Astrocyte (in vitro differentiated cells and primary cell): ENCODE data around the gene OR2AE1. TPM values are rescaled to one million over a fixed set of nuclear protein-coding genes. Genes with fewer than 3 reads are reported as not detected.
A peak's percentile ranks its signal among the peaks of the same experiment; 100 is the strongest.

Experiments used
- DNase-seq: peaks from one replicate; pipeline ENCODE4 v3.0.0-alpha.2; 2010; ENCODE audit warnings: low read depth
- FAIRE-seq: peaks from 2 replicates; lab custom pipeline; 2011; peaks lifted over from hg19 to GRCh38; lab: Jason Lieb, UNC
- H2AFZ ChIP-seq: 2 replicates; pipeline ENCODE4 v1.6.0; 2012; ENCODE audit warnings: low read depth, low read length, inconsistent platforms
- H3K27ac ChIP-seq: 2 replicates; pipeline ENCODE4 v1.5.1; 2011; ENCODE audit warnings: low read depth, low read length, inconsistent platforms
- H3K27me3 ChIP-seq: 2 replicates; pipeline ENCODE4 v1.6.0; 2011; ENCODE audit warnings: low read length, inconsistent platforms; ENCODE audit not compliant: insufficient read depth
- H3K36me3 ChIP-seq: 2 replicates; pipeline ENCODE4 v1.5.1; 2011; ENCODE audit warnings: low read length, inconsistent platforms; ENCODE audit not compliant: insufficient read depth
- H3K4me1 ChIP-seq: 2 replicates; pipeline ENCODE4 v1.5.1; 2011; ENCODE audit warnings: low read length, inconsistent platforms; ENCODE audit not compliant: insufficient read depth
- H3K4me2 ChIP-seq: 2 replicates; pipeline ENCODE4 v1.6.0; 2012; ENCODE audit warnings: low read length, inconsistent platforms
- H3K4me3 ChIP-seq: 2 replicates; pipeline ENCODE4 v1.5.1; 2011; ENCODE audit warnings: low read depth, mild to moderate bottlenecking, low read length, inconsistent platforms; ENCODE audit not compliant: insufficient read depth
- H3K79me2 ChIP-seq: 2 replicates; pipeline ENCODE4 v1.6.0; 2012; ENCODE audit warnings: mild to moderate bottlenecking, low read length, inconsistent platforms; ENCODE audit not compliant: insufficient read depth
- H3K9ac ChIP-seq: 2 replicates; pipeline ENCODE4 v1.6.0; 2012; ENCODE audit warnings: mild to moderate bottlenecking, low read length, inconsistent platforms
- H3K9me3 ChIP-seq: 2 replicates; pipeline ENCODE4 v1.5.1; 2012; ENCODE audit warnings: low read depth, mild to moderate bottlenecking, low read length, inconsistent platforms; ENCODE audit not compliant: insufficient read depth
- H4K20me1 ChIP-seq: 2 replicates; pipeline ENCODE4 v1.6.0; 2012; ENCODE audit warnings: low read length, inconsistent platforms; ENCODE audit not compliant: insufficient read depth
- H3K27ac Mint-ChIP-seq: one replicate; pipeline ENCODE4 v1.8.0; 2021; ENCODE audit warnings: mild to moderate bottlenecking, mixed read lengths; ENCODE audit not compliant: unreplicated experiment
- H3K27me3 Mint-ChIP-seq: one replicate; pipeline ENCODE4 v1.8.0; 2021; ENCODE audit warnings: low read depth, mixed read lengths; ENCODE audit not compliant: unreplicated experiment
- H3K36me3 Mint-ChIP-seq: one replicate; pipeline ENCODE4 v1.8.0; 2021; ENCODE audit warnings: low read depth, mixed read lengths; ENCODE audit not compliant: unreplicated experiment
- H3K4me1 Mint-ChIP-seq: one replicate; pipeline ENCODE4 v1.8.0; 2021; ENCODE audit warnings: low read depth, mixed read lengths; ENCODE audit not compliant: unreplicated experiment
- H3K4me3 Mint-ChIP-seq: one replicate; pipeline ENCODE4 v1.8.0; 2021; ENCODE audit warnings: mild to moderate bottlenecking, moderate library complexity, mixed read lengths; ENCODE audit not compliant: unreplicated experiment
- H3K9me3 Mint-ChIP-seq: one replicate; pipeline ENCODE4 v1.8.0; 2021; ENCODE audit warnings: mild to moderate bottlenecking, mixed read lengths; ENCODE audit not compliant: unreplicated experiment
- CTCF ChIP-seq: IDR thresholded peaks from 2 replicates; pipeline ENCODE4 v1.5.1; 2011; ENCODE audit warnings: low read depth, mild to moderate bottlenecking, inconsistent platforms, low read length, moderate library complexity; ENCODE audit not compliant: insufficient read depth
- EZH2 ChIP-seq: IDR thresholded peaks from 2 replicates; pipeline ENCODE4 v1.6.1; 2012; ENCODE audit warnings: mild to moderate bottlenecking, low read length, inconsistent platforms; ENCODE audit not compliant: insufficient read depth
- total RNA-seq: library from RNA; stranded (reverse); gene quantifications from 2 replicates; pipeline ENCODE4 v1.2.1, GENCODE V29; 2021

Gene OR2AE1
- total RNA-seq, 1 donor from 2014 or later = not detected

GRCh38 chr7:99920149-99920548 lies 43.3 kb upstream of the OR2AE1 start:
- TF ChIP-seq EZH2 (no peak), CTCF (no peak)

GRCh38 chr7:99919814-99920112 lies 42.9 kb upstream of the OR2AE1 start:
- FAIRE-seq = no peak
- peak overlapping the region; percentile 80 for H3K4me3 ChIP-seq
- peak overlapping the region; percentile 69 for H3K27ac ChIP-seq
- H3K4me1 Mint-ChIP-seq = no peaks in the 10 kb centered on the region
- no peaks in the 10 kb centered on the region for H3K27me3 ChIP-seq
- H3K4me3 Mint-ChIP-seq = peak overlapping the region; percentile 87
- TF ChIP-seq CTCF = no peak
- no peak for TF ChIP-seq EZH2
- no peaks in the 10 kb centered on the region for H3K9me3 ChIP-seq
- H3K27ac Mint-ChIP-seq = peak overlapping the region; percentile 22
- H3K79me2 ChIP-seq = peaks cover 48% of the 10 kb centered on the region
- no peak for DNase-seq
- H2AFZ ChIP-seq = peak overlapping the region; percentile 80
- peaks cover 10% of the 10 kb centered on the region for H3K27me3 Mint-ChIP-seq
- H4K20me1 ChIP-seq = peaks cover 35% of the 10 kb centered on the region
- H3K4me1 ChIP-seq = peaks cover 7% of the 10 kb centered on the region
- H3K9ac ChIP-seq = peak overlapping the region; percentile 91
- H3K9me3 Mint-ChIP-seq = peaks cover 8% of the 10 kb centered on the region
- peak overlapping the region; percentile 86 for H3K4me2 ChIP-seq
- H3K36me3 ChIP-seq = no peaks in the 10 kb centered on the region
- H3K36me3 Mint-ChIP-seq = peaks cover 1% of the 10 kb centered on the region

More at GRCh38 chr7:99920149-99920548, 43.3 kb upstream of the OR2AE1 start:
- peaks cover 1% of the 10 kb centered on the region for H3K36me3 Mint-ChIP-seq
- Histone ChIP-seq H4K20me1 (peaks cover 31% of the 10 kb centered on the region), H3K9ac (peak overlapping the region; percentile 91), H3K4me2 (peak overlapping the region; percentile 86), H3K9me3 (no peaks in the 10 kb centered on the region), H3K4me1 (peaks cover 7% of the 10 kb centered on the region), H3K79me2 (peaks cover 44% of the 10 kb centered on the region), H3K27ac (no peak overlapping the region), H3K36me3 (no peaks in the 10 kb centered on the region), H3K27me3 (no peaks in the 10 kb centered on the region), H3K4me3 (peak overlapping the region; percentile 80), H2AFZ (no peak overlapping the region)
- no peak for FAIRE-seq
- peaks cover 8% of the 10 kb centered on the region for H3K9me3 Mint-ChIP-seq
- H3K4me1 Mint-ChIP-seq = no peaks in the 10 kb centered on the region
- peaks cover 10% of the 10 kb centered on the region for H3K27me3 Mint-ChIP-seq
- peak overlapping the region; percentile 87 for H3K4me3 Mint-ChIP-seq
- H3K27ac Mint-ChIP-seq = no peak overlapping the region
- no peak for DNase-seq

DNA sequence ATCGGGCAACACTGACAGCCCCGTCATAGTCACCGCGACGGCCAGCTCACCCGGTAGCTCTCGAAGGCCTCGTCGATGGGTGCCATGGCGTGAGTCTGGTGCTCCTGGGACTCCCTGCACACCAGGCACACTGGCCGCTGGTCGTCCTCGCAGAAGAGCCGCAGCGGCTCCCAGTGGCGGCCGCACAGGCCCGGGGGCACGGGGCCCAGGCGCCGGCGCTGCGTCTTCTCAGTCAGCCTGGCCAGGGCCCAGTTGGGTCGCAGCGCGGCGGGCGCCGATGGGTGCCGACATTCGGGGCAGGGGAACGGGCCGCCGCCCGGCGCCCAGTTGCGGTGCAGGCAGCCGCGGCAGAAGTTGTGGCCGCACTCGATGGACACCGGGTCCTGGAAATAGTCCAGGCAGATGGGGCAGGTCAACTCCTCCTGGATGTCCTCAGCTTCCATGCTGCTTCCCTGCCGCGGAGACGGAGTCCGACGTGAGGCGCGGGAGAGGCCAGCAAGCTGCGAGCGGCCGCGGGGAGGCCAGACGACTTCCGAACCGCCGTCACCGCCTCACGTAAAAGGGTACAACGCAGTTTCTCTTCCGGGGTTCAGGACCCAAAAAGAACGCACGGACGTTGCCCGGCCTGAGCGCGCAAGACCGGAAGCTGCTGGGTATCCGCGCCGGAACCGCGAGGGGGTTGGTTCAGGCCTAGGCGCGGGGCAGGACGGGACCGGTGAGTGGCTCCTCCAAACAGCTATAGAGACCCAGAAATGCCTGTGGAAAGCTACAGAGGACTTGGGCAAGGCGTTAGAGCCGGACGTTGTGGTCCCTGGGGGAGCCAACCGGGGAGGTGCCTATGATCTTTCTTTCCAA lies 42.4 kb upstream of the OR2AE1 start, which contains the start of gene TRIM4:
TSS of gene TRIM4 (minus strand) at position 572 of the 855 bp plus-strand sequence. CDS start at position 443, 129 bp downstream.
- Histone ChIP-seq H3K9me3 (no peaks in the 10 kb centered on the region), H3K4me2 (peak within 1 kb of the TSS; percentile 86), H3K9ac (peak within 1 kb of the TSS; percentile 91), H3K79me2 (peaks cover 52% of the 10 kb centered on the region), H3K4me1 (peaks cover 7% of the 10 kb centered on the region), H3K27me3 (no peaks in the 10 kb centered on the region), H3K36me3 (no peaks in the 10 kb centered on the region), H3K4me3 (peak within 1 kb of the TSS; percentile 80), H4K20me1 (peaks cover 40% of the 10 kb centered on the region), H3K27ac (peak within 1 kb of the TSS; percentile 69), H2AFZ (peak within 1 kb of the TSS; percentile 80)
- TF ChIP-seq CTCF (no peak), EZH2 (no peak)
- peak; percentile 91 for DNase-seq
- Mint-ChIP-seq H3K27ac (peak within 1 kb of the TSS; percentile 22), H3K27me3 (peaks cover 10% of the 10 kb centered on the region), H3K4me1 (no peaks in the 10 kb centered on the region), H3K9me3 (peaks cover 8% of the 10 kb centered on the region), H3K4me3 (peak within 1 kb of the TSS; percentile 87), H3K36me3 (peaks cover 1% of the 10 kb centered on the region)
- no peak for FAIRE-seq
